HepG2 (cell line): ENCODE data around the gene CDC6. TPM values are rescaled to one million over a fixed set of nuclear protein-coding genes. Genes with fewer than 3 reads are reported as not detected.

ENCODE experiments used
- FOXO1 ChIP-seq: sonication (generic); formaldehyde crosslinking; IDR thresholded peaks from 2 replicates; pipeline ENCODE4 v1.4.0; 2020; ENCODE audit warnings: missing genetic modification reagents
- MED13 ChIP-seq: sonication (generic); formaldehyde crosslinking; IDR thresholded peaks from 2 replicates; pipeline ENCODE4 v1.5.0; 2020; ENCODE audit warnings: missing genetic modification reagents
- PITX1 ChIP-seq: sonication (generic); formaldehyde crosslinking; IDR thresholded peaks from 2 replicates; pipeline ENCODE4 v1.5.1; 2020; ENCODE audit warnings: mild to moderate bottlenecking, missing genetic modification reagents
- RBM39 ChIP-seq: fragments of 200-400 bp; formaldehyde crosslinking; IDR thresholded peaks from one replicate; pipeline ENCODE4 v1.6.1; 2018; ENCODE audit warnings: antibody characterized with exemption, mild to moderate bottlenecking, low read depth, low read length; ENCODE audit not compliant: poor library complexity, severe bottlenecking
- THYN1 ChIP-seq: sonication (generic); formaldehyde crosslinking; IDR thresholded peaks from 2 replicates; pipeline ENCODE4 v1.8.1; 2023; ENCODE audit warnings: low read depth, mild to moderate bottlenecking, moderate library complexity, missing genetic modification reagents, borderline replicate concordance
- TP53 ChIP-seq: sonication (generic); formaldehyde crosslinking; conservative IDR thresholded peaks from 2 replicates; pipeline ENCODE4 v1.4.0; 2020; ENCODE audit warnings: missing genetic modification reagents
- YEATS4 ChIP-seq: sonication (generic); formaldehyde crosslinking; IDR thresholded peaks from 2 replicates; pipeline ENCODE4 v1.4.0; 2020; ENCODE audit warnings: missing genetic modification reagents, borderline replicate concordance
- ZC3H13 ChIP-seq: sonication (generic); formaldehyde crosslinking; IDR thresholded peaks from 2 replicates; pipeline ENCODE4 v1.8.1; 2023; ENCODE audit warnings: mild to moderate bottlenecking, missing genetic modification reagents, moderate library complexity
- ZIK1 ChIP-seq: sonication (generic); formaldehyde crosslinking; IDR thresholded peaks from 2 replicates; pipeline ENCODE4 v1.5.0; 2020; ENCODE audit warnings: mild to moderate bottlenecking, low read depth, missing genetic modification reagents, borderline replicate concordance
- ZMYM2 ChIP-seq: sonication (generic); formaldehyde crosslinking; IDR thresholded peaks from 2 replicates; pipeline ENCODE4 v1.8.0; 2022; ENCODE audit warnings: mild to moderate bottlenecking, missing genetic modification reagents
- ZNF230 ChIP-seq: sonication (generic); formaldehyde crosslinking; IDR thresholded peaks from 2 replicates; pipeline ENCODE4 v1.4.0; 2020; ENCODE audit warnings: mild to moderate bottlenecking, missing genetic modification reagents
- ZNF253 ChIP-seq: sonication (generic); formaldehyde crosslinking; IDR thresholded peaks from 2 replicates; pipeline ENCODE4 v1.8.0; 2022; ENCODE audit warnings: mild to moderate bottlenecking, missing genetic modification reagents, borderline replicate concordance
- ZNF563 ChIP-seq: sonication (generic); formaldehyde crosslinking; IDR thresholded peaks from 2 replicates; pipeline ENCODE4 v1.8.0; 2022; ENCODE audit warnings: mild to moderate bottlenecking, moderate library complexity, missing genetic modification reagents
- ZNF564 ChIP-seq: sonication (generic); formaldehyde crosslinking; IDR thresholded peaks from 2 replicates; pipeline ENCODE4 v1.8.1; 2023; ENCODE audit warnings: mild to moderate bottlenecking, missing genetic modification reagents
- polyA plus RNA-seq, 8 experiments: library from polyadenylated mRNA; depleted of rRNA in 3 of 8; stranded (reverse) in 7 of 8; unstranded in 1 of 8; fragments of >200 nt; fragmentation: Illumina TruSeq in 4 of 8; extraction: Trizol in 4 of 8; gene quantifications; 2 replicates each; pipeline versions ENCODE4 v1.2.1 to v1.2.3, GENCODE V29; 2011 to 2016; ENCODE audit warnings: low read depth in 4 of 8, missing spikeins in 1 of 8, mixed read lengths in 1 of 8; ENCODE audit not compliant: insufficient read depth in 1 of 8
- total RNA-seq, 5 experiments: library from RNA; depleted of rRNA; stranded (reverse); fragments of >200 nt; fragmentation: Illumina TruSeq; extraction: Trizol; gene quantifications; 2 replicates each; pipeline ENCODE4 v1.2.3, GENCODE V29; 2016; ENCODE audit warnings: low read depth in 1 of 5
- TF ChIP-seq, protein P1 (sequence below): sonication (generic); formaldehyde crosslinking; IDR thresholded peaks from 2 replicates; pipeline ENCODE4 v1.4.0; 2020; ENCODE audit warnings: missing genetic modification reagents, mild to moderate bottlenecking, borderline replicate concordance
- TF ChIP-seq, protein P2 (sequence below): sonication (generic); formaldehyde crosslinking; IDR thresholded peaks from 2 replicates; pipeline ENCODE4 v1.4.0; 2020; ENCODE audit warnings: mild to moderate bottlenecking, missing genetic modification reagents
- TF ChIP-seq, protein P3 (sequence below): sonication (generic); formaldehyde crosslinking; IDR thresholded peaks from 2 replicates; pipeline ENCODE4 v1.5.0; 2020; ENCODE audit warnings: missing genetic modification reagents, mild to moderate bottlenecking, borderline replicate concordance
- TF ChIP-seq, protein P4 (sequence below): sonication (generic); IDR thresholded peaks from 2 replicates; pipeline ENCODE4 v1.6.1; 2016; ENCODE audit warnings: low read depth, borderline replicate concordance
- TF ChIP-seq, protein P5 (sequence below): sonication (generic); formaldehyde crosslinking; conservative IDR thresholded peaks from 2 replicates; pipeline ENCODE4 v1.8.0; 2022; ENCODE audit warnings: mild to moderate bottlenecking, moderate library complexity, missing genetic modification reagents
- TF ChIP-seq, protein P6 (sequence below): sonication (generic); formaldehyde crosslinking; conservative IDR thresholded peaks from 2 replicates; pipeline ENCODE4 v1.8.1; 2023; ENCODE audit warnings: missing genetic modification reagents

Gene CDC6
- total and polyA plus RNA-seq, 2 of the 13 experiments (the other 11 are each of a cell fraction or from before 2014, with no cell fraction given): 17.4 to 114 TPM

DNA sequence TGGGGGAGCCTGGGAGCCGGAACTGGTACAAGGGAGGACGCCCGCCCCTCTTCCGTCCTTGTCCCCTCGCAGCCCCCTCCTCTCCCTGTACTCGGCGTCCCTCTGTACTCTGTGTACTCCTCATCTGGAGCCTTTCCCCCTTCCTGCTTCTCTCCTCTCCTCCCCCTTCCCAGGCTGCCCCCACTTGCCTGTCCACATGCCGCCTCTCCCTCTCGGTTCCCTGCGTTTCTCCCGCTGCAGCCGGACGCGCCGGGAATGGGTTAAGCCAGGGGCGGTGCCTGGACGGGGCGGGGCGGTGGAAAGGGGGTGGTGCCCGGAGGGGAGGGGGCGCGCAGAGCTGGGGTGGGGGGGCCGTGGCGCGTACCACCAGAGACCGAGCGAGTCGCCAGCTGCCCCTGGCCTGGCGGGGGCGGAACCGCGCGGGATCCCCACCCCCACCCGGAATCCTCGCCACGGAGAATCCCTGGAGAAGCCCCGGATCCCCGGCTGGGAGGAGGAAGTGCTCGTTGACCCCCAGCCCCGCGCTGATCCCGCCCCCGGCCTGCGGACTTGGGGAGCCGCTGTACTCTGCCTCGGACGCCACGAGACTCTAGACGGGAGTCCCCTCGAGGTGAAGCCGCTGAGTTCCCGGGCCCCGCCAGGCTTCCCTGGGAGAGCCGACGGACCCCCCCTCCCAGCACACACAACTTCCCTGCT is 54.3 kb downstream of the CDC6 start (continued):
- TF ChIP-seq, protein P1, sequence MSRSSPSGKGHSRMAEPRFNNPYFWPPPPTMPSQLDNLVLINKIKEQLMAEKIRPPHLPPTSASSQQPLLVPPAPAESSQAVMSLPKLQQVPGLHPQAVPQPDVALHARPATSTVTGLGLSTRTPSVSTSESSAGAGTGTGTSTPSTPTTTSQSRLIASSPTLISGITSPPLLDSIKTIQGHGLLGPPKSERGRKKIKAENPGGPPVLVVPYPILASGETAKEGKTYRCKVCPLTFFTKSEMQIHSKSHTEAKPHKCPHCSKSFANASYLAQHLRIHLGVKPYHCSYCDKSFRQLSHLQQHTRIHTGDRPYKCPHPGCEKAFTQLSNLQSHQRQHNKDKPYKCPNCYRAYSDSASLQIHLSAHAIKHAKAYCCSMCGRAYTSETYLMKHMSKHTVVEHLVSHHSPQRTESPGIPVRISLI: 0 out of 2 replicates have a peak, but pooled peaks have one; percentile 4
- no peak for TF ChIP-seq TP53 (CRISPR knock-in tag)
- no peak for TF ChIP-seq ZMYM2 (CRISPR knock-in tag)
- TF ChIP-seq, protein P2, sequence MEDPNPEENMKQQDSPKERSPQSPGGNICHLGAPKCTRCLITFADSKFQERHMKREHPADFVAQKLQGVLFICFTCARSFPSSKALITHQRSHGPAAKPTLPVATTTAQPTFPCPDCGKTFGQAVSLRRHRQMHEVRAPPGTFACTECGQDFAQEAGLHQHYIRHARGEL (CRISPR knock-in tag): no peak
- peak; percentile 58; the same call in 1 of the 2 replicates for TF ChIP-seq ZNF563
- TF ChIP-seq, protein P3, sequence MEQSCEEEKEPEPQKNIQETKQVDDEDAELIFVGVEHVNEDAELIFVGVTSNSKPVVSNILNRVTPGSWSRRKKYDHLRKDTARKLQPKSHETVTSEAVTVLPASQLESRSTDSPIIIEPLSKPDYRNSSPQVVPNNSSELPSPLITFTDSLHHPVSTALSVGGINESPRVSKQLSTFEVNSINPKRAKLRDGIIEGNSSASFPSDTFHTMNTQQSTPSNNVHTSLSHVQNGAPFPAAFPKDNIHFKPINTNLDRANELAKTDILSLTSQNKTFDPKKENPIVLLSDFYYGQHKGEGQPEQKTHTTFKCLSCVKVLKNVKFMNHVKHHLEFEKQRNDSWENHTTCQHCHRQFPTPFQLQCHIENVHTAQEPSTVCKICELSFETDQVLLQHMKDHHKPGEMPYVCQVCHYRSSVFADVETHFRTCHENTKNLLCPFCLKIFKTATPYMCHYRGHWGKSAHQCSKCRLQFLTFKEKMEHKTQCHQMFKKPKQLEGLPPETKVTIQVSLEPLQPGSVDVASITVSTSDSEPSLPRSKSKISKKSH (CRISPR knock-in tag): 0 out of 2 replicates have a peak, but pooled peaks have one; percentile 54
- TF ChIP-seq, protein P4, sequence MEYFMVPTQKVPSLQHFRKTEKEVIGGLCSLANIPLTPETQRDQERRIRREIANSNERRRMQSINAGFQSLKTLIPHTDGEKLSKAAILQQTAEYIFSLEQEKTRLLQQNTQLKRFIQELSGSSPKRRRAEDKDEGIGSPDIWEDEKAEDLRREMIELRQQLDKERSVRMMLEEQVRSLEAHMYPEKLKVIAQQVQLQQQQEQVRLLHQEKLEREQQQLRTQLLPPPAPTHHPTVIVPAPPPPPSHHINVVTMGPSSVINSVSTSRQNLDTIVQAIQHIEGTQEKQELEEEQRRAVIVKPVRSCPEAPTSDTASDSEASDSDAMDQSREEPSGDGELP: peak; percentile 20; the same call in 1 of the 2 replicates
- no peak for TF ChIP-seq ZIK1 (CRISPR knock-in tag)
- TF ChIP-seq FOXO1 (CRISPR knock-in tag): peak; percentile 41; the same call in 1 of the 2 replicates
- no peak for TF ChIP-seq THYN1 (CRISPR knock-in tag)
- TF ChIP-seq YEATS4 (CRISPR knock-in tag): no peak
- TF ChIP-seq ZNF253 (CRISPR knock-in tag): no peak
- no peak for TF ChIP-seq ZNF230 (CRISPR knock-in tag)
- 0 out of 2 replicates have a peak, but pooled peaks have one; percentile 43 for TF ChIP-seq ZNF564
- TF ChIP-seq ZC3H13 (CRISPR knock-in tag): peak; percentile 54; the same call in 1 of the 2 replicates
- TF ChIP-seq RBM39: peak; percentile 12
- TF ChIP-seq, protein P5, sequence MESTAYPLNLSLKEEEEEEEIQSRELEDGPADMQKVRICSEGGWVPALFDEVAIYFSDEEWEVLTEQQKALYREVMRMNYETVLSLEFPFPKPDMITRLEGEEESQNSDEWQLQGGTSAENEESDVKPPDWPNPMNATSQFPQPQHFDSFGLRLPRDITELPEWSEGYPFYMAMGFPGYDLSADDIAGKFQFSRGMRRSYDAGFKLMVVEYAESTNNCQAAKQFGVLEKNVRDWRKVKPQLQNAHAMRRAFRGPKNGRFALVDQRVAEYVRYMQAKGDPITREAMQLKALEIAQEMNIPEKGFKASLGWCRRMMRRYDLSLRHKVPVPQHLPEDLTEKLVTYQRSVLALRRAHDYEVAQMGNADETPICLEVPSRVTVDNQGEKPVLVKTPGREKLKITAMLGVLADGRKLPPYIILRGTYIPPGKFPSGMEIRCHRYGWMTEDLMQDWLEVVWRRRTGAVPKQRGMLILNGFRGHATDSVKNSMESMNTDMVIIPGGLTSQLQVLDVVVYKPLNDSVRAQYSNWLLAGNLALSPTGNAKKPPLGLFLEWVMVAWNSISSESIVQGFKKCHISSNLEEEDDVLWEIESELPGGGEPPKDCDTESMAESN (CRISPR knock-in tag): 0 out of 2 replicates have a peak, but pooled peaks have one; percentile 2
- TF ChIP-seq PITX1 (CRISPR knock-in tag): peak; percentile 56; the same call in 1 of the 2 replicates
- TF ChIP-seq, protein P6, sequence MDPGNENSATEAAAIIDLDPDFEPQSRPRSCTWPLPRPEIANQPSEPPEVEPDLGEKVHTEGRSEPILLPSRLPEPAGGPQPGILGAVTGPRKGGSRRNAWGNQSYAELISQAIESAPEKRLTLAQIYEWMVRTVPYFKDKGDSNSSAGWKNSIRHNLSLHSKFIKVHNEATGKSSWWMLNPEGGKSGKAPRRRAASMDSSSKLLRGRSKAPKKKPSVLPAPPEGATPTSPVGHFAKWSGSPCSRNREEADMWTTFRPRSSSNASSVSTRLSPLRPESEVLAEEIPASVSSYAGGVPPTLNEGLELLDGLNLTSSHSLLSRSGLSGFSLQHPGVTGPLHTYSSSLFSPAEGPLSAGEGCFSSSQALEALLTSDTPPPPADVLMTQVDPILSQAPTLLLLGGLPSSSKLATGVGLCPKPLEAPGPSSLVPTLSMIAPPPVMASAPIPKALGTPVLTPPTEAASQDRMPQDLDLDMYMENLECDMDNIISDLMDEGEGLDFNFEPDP (CRISPR knock-in tag): no peak
- TF ChIP-seq MED13 (CRISPR knock-in tag): 0 out of 2 replicates have a peak, but pooled peaks have one; percentile 40
